ENCODE results near the gene MANSC4. TPM values are rescaled to one million over a fixed set of nuclear protein-coding genes. Genes with fewer than 3 reads are reported as not detected.

The MANSC4 gene
- total RNA-seq (2014; rRNA removed; shearing (Covaris generic)), result not detected in 2 replicates

DNA sequence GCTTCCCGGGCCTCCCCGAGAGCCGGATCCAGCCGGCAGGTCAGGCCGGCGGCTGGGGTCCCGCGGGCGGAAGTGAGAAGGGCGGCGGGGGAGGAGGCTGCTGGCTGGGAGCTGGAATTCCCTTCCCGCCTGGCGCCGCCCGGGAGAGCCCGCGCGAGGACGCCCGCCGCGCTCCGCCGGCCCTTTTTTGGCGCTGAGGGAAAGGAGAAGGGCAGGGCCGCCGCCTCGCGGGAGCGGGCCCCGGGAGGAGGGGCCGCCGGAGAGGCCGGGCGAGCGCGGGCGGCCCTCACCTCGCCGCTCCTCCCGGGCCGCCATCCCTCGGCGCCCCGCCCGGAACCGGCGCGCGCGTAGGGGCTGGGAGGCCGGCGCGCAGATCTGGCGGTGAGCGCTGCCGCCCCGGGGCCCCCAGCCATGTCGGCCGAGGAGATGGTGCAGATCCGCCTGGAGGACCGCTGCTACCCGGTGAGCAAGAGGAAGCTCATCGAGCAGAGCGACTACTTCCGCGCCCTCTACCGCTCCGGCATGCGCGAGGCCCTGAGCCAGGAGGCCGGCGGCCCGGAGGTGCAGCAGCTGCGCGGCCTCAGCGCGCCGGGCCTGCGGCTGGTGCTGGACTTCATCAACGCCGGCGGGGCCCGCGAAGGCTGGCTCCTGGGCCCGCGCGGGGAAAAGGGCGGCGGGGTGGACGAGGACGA is at the start of gene MANSC4, which contains the start of gene KLHL42:
Gene MANSC4, minus strand, starts transcription at position 317 of the 692 bp plus-strand sequence. CDS start 8,960 bp downstream, outside the sequence.
Gene KLHL42, plus strand, starts transcription at position 314 of the 692 bp plus-strand sequence. Its CDS starts 98 bp downstream, at position 412.
- peak; percentile 79 to 83 for DNase-seq
- Histone ChIP-seq H3K27ac (peak within 1 kb of the TSS; percentile 81), H3K9me3 (replicated peaks) (no peaks in the 10 kb centered on the region), H3K4me3 (peak within 1 kb of the TSS; percentile 82), H3K27me3 (no peaks in the 10 kb centered on the region), H3K36me3 (peaks cover 13% of the 10 kb centered on the region), H3K4me1 (no peaks in the 10 kb centered on the region)

DNA sequence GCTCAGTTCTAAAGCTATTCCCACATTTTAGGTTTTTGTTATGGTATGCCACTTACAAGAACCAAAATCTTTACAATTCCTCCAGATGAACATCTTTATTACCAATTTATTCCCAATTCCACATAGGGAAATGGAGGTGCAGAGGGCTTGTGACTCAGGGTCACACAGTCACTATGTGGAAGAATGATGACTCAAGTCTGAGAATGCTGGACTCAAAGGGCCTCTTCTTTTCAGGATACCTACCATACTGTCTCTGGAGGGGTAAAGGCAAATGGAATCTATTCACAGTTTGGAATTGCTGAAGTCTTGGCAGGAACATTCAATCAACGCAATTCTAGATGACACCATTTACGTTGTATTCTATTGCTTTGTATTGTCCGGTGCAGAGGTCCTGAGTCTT is 48.2 kb upstream of the MANSC4 start:
- DNase-seq, result no peak
- H3K4me1 ChIP-seq, result no peaks in the 10 kb centered on the region

DNA sequence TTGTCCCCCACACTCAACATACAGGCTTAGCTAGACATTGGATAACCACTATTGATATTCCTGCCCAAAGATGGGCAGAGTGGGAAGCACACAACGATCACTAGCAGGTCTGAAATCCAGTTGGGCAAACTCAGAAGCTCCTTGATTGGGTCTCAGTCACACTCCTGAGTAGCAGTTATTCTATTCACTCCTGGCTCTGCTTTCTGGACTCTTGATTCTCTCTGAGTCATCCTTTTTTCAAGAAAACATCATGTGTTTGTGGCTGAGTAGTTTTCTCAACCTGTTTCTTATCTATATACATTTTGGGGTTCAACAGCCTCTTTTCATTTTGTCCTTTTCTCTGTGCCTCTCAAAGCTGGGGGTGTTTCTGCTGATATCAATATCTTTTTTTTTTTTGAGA is 46.0 kb upstream of the MANSC4 start:
- DNase-seq, result no peak
- H3K36me3 ChIP-seq, result no peaks in the 10 kb centered on the region
- no peak overlapping the region for H3K4me3 ChIP-seq
- H3K4me1 ChIP-seq, result peaks cover 4% of the 10 kb centered on the region
- no peak overlapping the region for H3K27ac ChIP-seq
- no peaks in the 10 kb centered on the region for H3K9me3 ChIP-seq (replicated peaks)
- no peaks in the 10 kb centered on the region for H3K27me3 ChIP-seq

More for the DNA sequence above, 48.2 kb upstream of the MANSC4 start:
- Histone ChIP-seq H3K27ac (no peak overlapping the region), H3K9me3 (replicated peaks) (no peaks in the 10 kb centered on the region), H3K36me3 (no peaks in the 10 kb centered on the region), H3K4me3 (no peak overlapping the region), H3K27me3 (no peaks in the 10 kb centered on the region)

GRCh38 chr12:27824126-27824842 is 44.2 kb upstream of the MANSC4 start:
- H3K4me3 ChIP-seq, result no peak overlapping the region
- H3K27me3 ChIP-seq, result no peaks in the 10 kb centered on the region
- DNase-seq, result no peak
- H3K4me1 ChIP-seq, result peaks cover 6% of the 10 kb centered on the region
- H3K36me3 ChIP-seq, result no peaks in the 10 kb centered on the region
- H3K27ac ChIP-seq, result no peak overlapping the region
- H3K9me3 ChIP-seq (replicated peaks), result no peaks in the 10 kb centered on the region

DNA sequence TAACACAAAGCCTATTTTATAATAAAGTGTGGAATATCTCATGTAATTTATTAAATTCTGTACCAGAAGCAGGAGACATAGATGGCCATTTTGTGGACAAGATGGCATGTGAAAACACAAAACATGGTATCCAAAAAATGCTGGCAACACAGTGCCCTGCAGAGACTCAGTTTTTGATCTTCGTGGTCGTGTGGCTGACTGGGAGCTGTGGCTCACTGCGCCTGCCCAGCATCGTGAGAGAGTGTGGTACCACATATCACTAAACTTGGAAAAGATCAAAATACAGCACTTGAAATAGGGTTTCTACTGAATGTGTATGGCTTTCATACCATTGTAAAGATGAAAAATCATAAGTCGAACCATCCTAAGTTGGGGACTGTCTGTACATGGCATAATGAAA is 43.0 kb upstream of the MANSC4 start:
- Histone ChIP-seq H3K4me1 (peaks cover 9% of the 10 kb centered on the region), H3K36me3 (no peaks in the 10 kb centered on the region), H3K27me3 (no peaks in the 10 kb centered on the region), H3K9me3 (replicated peaks) (no peaks in the 10 kb centered on the region), H3K27ac (no peak overlapping the region), H3K4me3 (no peak overlapping the region)
- no peak for DNase-seq

GRCh38 chr12:27822076-27822712 is 42.2 kb upstream of the MANSC4 start:
- DNase-seq, result no peak
- Histone ChIP-seq H3K4me3 (no peak overlapping the region), H3K27me3 (no peaks in the 10 kb centered on the region), H3K9me3 (replicated peaks) (no peaks in the 10 kb centered on the region), H3K36me3 (no peaks in the 10 kb centered on the region), H3K27ac (no peak overlapping the region), H3K4me1 (peaks cover 9% of the 10 kb centered on the region)

- no peak overlapping the region for H3K4me3 ChIP-seq
- H3K27me3 ChIP-seq, result no peaks in the 10 kb centered on the region
- H3K9me3 ChIP-seq (replicated peaks), result no peaks in the 10 kb centered on the region
- 0 out of 2 replicates have a peak overlapping the region, but pooled peaks have one; percentile 1 for H3K27ac ChIP-seq
- H3K4me1 ChIP-seq, result peaks cover 9% of the 10 kb centered on the region
- peak; percentile 64 to 89 for DNase-seq
- H3K36me3 ChIP-seq, result no peaks in the 10 kb centered on the region
Measured at GRCh38 chr12:27821259-27821973, 41.4 kb upstream of the MANSC4 start.

GRCh38 chr12:27820564-27820963 is 40.5 kb upstream of the MANSC4 start:
- Histone ChIP-seq H3K27me3 (no peaks in the 10 kb centered on the region), H3K4me3 (no peak overlapping the region), H3K27ac (no peak overlapping the region), H3K9me3 (replicated peaks) (no peaks in the 10 kb centered on the region), H3K36me3 (no peaks in the 10 kb centered on the region), H3K4me1 (peaks cover 9% of the 10 kb centered on the region)
- DNase-seq, result no peak

DNA sequence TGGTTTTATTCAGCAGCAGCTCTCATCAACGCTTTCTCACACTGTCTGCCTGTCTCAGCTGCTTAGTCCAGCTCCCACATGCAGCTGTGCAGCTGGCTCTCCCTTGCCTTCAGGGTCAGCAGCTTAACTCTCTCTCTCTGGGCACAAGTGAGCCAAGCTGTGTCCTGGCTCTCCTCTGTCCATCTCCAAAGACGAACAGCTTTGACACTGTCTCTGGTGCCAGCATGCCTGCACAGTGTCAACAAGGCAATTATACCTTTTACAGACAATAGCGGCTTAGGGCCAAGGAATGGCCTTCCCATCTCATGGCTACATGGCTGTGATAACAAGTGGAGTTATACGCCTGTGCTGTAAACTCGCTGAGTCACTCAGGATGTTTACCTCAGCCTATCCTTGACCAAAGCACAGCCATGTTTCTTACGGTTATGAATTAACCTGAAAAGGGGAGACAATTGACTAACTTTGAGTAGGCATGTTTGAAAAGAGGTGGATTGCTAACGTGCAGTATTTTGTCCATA is 38.4 kb upstream of the MANSC4 start:
- peak overlapping the region; percentile 28 for H3K27ac ChIP-seq
- H3K27me3 ChIP-seq, result no peaks in the 10 kb centered on the region

GRCh38 chr12:27817766-27818165 is 37.7 kb upstream of the MANSC4 start:
- Histone ChIP-seq H3K36me3 (no peaks in the 10 kb centered on the region), H3K27ac (peak overlapping the region; percentile 28), H3K4me1 (peaks cover 9% of the 10 kb centered on the region), H3K9me3 (replicated peaks) (no peaks in the 10 kb centered on the region), H3K4me3 (peak overlapping the region; percentile 32), H3K27me3 (no peaks in the 10 kb centered on the region)
- DNase-seq, result peak; percentile 21 to 39

More for the DNA sequence above, 38.4 kb upstream of the MANSC4 start:
- Histone ChIP-seq H3K4me3 (peak overlapping the region; percentile 32), H3K36me3 (no peaks in the 10 kb centered on the region), H3K9me3 (replicated peaks) (no peaks in the 10 kb centered on the region), H3K4me1 (peaks cover 9% of the 10 kb centered on the region)
- DNase-seq, result peak; percentile 58 to 68

GRCh38 chr12:27814851-27815591 is 35.0 kb upstream of the MANSC4 start:
- Histone ChIP-seq H3K27ac (no peak overlapping the region), H3K9me3 (replicated peaks) (no peaks in the 10 kb centered on the region), H3K36me3 (no peaks in the 10 kb centered on the region), H3K4me1 (0 out of 2 replicates have a peak, but pooled peaks cover 4% of the 10 kb centered on the region), H3K4me3 (no peak overlapping the region), H3K27me3 (no peaks in the 10 kb centered on the region)
- no peak for DNase-seq

- Histone ChIP-seq H3K4me3 (no peak overlapping the region), H3K27me3 (no peaks in the 10 kb centered on the region), H3K36me3 (no peaks in the 10 kb centered on the region), H3K9me3 (replicated peaks) (no peaks in the 10 kb centered on the region), H3K4me1 (0 out of 2 replicates have a peak, but pooled peaks cover 4% of the 10 kb centered on the region), H3K27ac (no peak overlapping the region)
- DNase-seq, result no peak
Measured at GRCh38 chr12:27814411-27814810, 34.4 kb upstream of the MANSC4 start.

DNA sequence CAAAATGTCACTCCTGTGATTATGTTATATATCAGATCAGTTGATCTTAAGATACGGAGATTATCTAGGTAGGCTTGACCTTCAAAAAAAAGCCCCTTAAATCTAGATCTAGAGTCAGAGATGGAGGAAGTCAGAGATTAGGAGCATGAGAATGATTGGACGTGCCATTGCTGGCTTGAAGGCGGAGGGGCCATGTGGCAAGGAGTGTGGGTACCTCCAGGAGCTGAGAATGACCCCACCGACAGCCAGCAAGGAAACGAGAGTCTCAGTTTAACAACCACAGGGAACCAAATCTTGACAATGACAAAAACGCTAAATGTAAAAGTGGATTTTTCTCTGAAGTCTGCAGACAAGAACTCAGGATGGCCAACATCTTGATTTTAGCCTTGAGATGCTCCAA is 32.5 kb upstream of the MANSC4 start:
- Histone ChIP-seq H3K4me3 (no peak overlapping the region), H3K9me3 (replicated peaks) (no peaks in the 10 kb centered on the region), H3K4me1 (no peaks in the 10 kb centered on the region), H3K27ac (no peak overlapping the region), H3K36me3 (no peaks in the 10 kb centered on the region), H3K27me3 (no peaks in the 10 kb centered on the region)
- DNase-seq, result no peak

DNA sequence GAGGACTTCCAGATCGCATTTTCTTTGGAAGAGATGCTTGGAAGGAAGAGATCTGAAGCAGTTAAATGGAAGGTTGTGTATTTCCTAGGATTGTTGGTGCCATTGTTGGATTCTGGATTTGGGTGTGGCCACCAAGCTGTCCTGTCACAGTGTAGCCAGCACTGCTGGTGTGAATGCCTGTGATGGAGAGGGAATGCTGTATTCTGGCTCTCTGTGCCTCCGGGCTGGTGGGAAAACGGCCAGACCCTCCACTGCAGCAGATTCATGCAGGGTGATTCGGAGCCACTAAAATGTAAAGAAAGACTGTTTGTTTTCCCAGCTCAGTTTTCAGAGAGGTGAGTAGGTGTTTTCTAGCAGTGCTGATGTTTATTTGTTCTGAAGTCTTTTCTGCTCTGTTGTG is 30.7 kb upstream of the MANSC4 start:
- no peaks in the 10 kb centered on the region for H3K4me1 ChIP-seq
- H3K27me3 ChIP-seq, result no peaks in the 10 kb centered on the region
- H3K4me3 ChIP-seq, result peak overlapping the region; percentile 51
- peak overlapping the region; percentile 15; the same call in 1 of the 2 replicates for H3K27ac ChIP-seq
- H3K9me3 ChIP-seq (replicated peaks), result no peaks in the 10 kb centered on the region
- DNase-seq, result peak; percentile 32 to 49
- H3K36me3 ChIP-seq, result no peaks in the 10 kb centered on the region

Data from SJCRH30 (cell line).